Activated CD4-positive, alpha-beta memory T cell treated with anti-CD3 and anti-CD28 coated beads for 36 hours (primary cell): Measurements from ENCODE around the gene BTNL2. TPM values are rescaled to one million over a fixed set of nuclear protein-coding genes. Genes with fewer than 3 reads are reported as not detected.
"Not testable (repeated sequence)": the region's sequence is repeated elsewhere in the genome, so short reads cannot be mapped to it uniquely, and the experiment has no call there.

Experiments
- CTCF ChIA-PET: fragments of 350-600 bp; sonication (Branson Sonifier 250); formaldehyde crosslinking; loops from one replicate; lab custom pipeline; 2021; ENCODE audit warnings: antibody characterized with exemption, inconsistent platforms; lab: Charles Lee
- POLR2A ChIA-PET: fragments of 350-600 bp; sonication (Branson Sonifier 250); formaldehyde crosslinking; loops from one replicate; lab custom pipeline; 2021; ENCODE audit warnings: antibody characterized with exemption; lab: Charles Lee
- DNase-seq: peaks from one replicate; pipeline ENCODE4 v3.0.0-alpha.2; 2020
- H3K27ac Mint-ChIP-seq: one replicate; pipeline ENCODE4 v1.8.0; 2021; ENCODE audit warnings: mixed read lengths
- H3K27me3 Mint-ChIP-seq: one replicate; pipeline ENCODE4 v1.8.0; 2021; ENCODE audit warnings: mixed read lengths
- H3K36me3 Mint-ChIP-seq: one replicate; pipeline ENCODE4 v1.8.0; 2021; ENCODE audit warnings: mixed read lengths
- H3K4me1 Mint-ChIP-seq: one replicate; pipeline ENCODE4 v1.8.0; 2021; ENCODE audit warnings: low read depth, mixed read lengths
- H3K4me3 Mint-ChIP-seq: one replicate; pipeline ENCODE4 v1.8.0; 2021; ENCODE audit warnings: mild to moderate bottlenecking, mixed read lengths
- H3K9me3 Mint-ChIP-seq: one replicate; pipeline ENCODE4 v1.8.0; 2021; ENCODE audit warnings: mixed read lengths
- intact Hi-C: fragments of 100-400 bp; cut with micrococcal nuclease; formaldehyde crosslinking; loops from one replicate; pipeline ENCODE4 v1.15.1; 2023
- total RNA-seq, 2 experiments: library from RNA; stranded (reverse); gene quantifications; one replicate each; pipeline ENCODE4 v1.2.3, GENCODE V29; 2021

The BTNL2 gene
- total RNA-seq, 2 experiments from 2014 or later: not detected

GRCh38 chr6:32433950-32434349 lies 27.0 kb upstream of the BTNL2 start:
- POLR2A ChIA-PET, DNase-seq, H3K9me3 Mint-ChIP-seq, H3K27me3 Mint-ChIP-seq, H3K4me1 Mint-ChIP-seq, H3K4me3 Mint-ChIP-seq, H3K36me3 Mint-ChIP-seq, H3K27ac Mint-ChIP-seq: not testable (repeated sequence)
- intact Hi-C loops: loop anchor here (5.0 kb wide), 1 partner anchor 353 kb away; no protein-coding TSS in a partner anchor
- CTCF ChIA-PET: interaction anchor here (1.1 to 1.5 kb wide), 2 partner anchors 13 to 352 kb away, joined by 3 to 4 read pairs; no protein-coding TSS in a partner anchor

- intact Hi-C loops: loop anchor here (1.0 to 5.0 kb wide), 3 partner anchors 260 to 355 kb away; no protein-coding TSS in a partner anchor
- no peak overlapping the region for H3K4me3 Mint-ChIP-seq
- H3K27me3 Mint-ChIP-seq: peaks cover 2% of the 10 kb centered on the region
- H3K36me3 Mint-ChIP-seq: no peaks in the 10 kb centered on the region
- CTCF ChIA-PET: interaction anchor here (0.9 to 1.8 kb wide), 13 partner anchors 11 to 437 kb away, joined by 3 to 15 read pairs (median 6); no protein-coding TSS in a partner anchor
- DNase-seq: no peak
- no peak overlapping the region for H3K27ac Mint-ChIP-seq
- no peaks in the 10 kb centered on the region for H3K9me3 Mint-ChIP-seq
- POLR2A ChIA-PET: no interaction called here
- no peaks in the 10 kb centered on the region for H3K4me1 Mint-ChIP-seq
These were observed 25.1 kb upstream of the BTNL2 start for GRCh38 chr6:32432050-32432450.

GRCh38 chr6:32431142-32431541 lies 24.2 kb upstream of the BTNL2 start:
- no peak overlapping the region for H3K4me3 Mint-ChIP-seq
- H3K27ac Mint-ChIP-seq: no peak overlapping the region
- H3K4me1 Mint-ChIP-seq: no peaks in the 10 kb centered on the region
- POLR2A ChIA-PET: no interaction called here
- intact Hi-C loops: loop anchor here (5.0 kb wide), 1 partner anchor 356 kb away; no protein-coding TSS in a partner anchor
- H3K36me3 Mint-ChIP-seq: no peaks in the 10 kb centered on the region
- no peaks in the 10 kb centered on the region for H3K9me3 Mint-ChIP-seq
- DNase-seq: no peak
- peaks cover 5% of the 10 kb centered on the region for H3K27me3 Mint-ChIP-seq
- CTCF ChIA-PET: interaction anchor here (0.7 to 1.8 kb wide), 9 partner anchors 9 to 356 kb away, joined by 3 to 15 read pairs (median 4); no protein-coding TSS in a partner anchor

- POLR2A ChIA-PET: no interaction called here
- no peaks in the 10 kb centered on the region for H3K4me1 Mint-ChIP-seq
- no peak for DNase-seq
- H3K27ac Mint-ChIP-seq: no peak overlapping the region
- CTCF ChIA-PET: interaction anchor here (0.7 to 1.8 kb wide), 2 partner anchors 17 to 271 kb away, joined by 3 to 15 read pairs; no protein-coding TSS in a partner anchor
- H3K4me3 Mint-ChIP-seq: no peak overlapping the region
- H3K27me3 Mint-ChIP-seq: peaks cover 5% of the 10 kb centered on the region
- H3K36me3 Mint-ChIP-seq: no peaks in the 10 kb centered on the region
- H3K9me3 Mint-ChIP-seq: no peaks in the 10 kb centered on the region
- intact Hi-C loops: loop anchor here (5.0 kb wide), 1 partner anchor 357 kb away; no protein-coding TSS in a partner anchor
These were observed 23.2 kb upstream of the BTNL2 start for GRCh38 chr6:32430179-32430578.

- no peak overlapping the region for H3K4me3 Mint-ChIP-seq
- no peaks in the 10 kb centered on the region for H3K9me3 Mint-ChIP-seq
- no peak overlapping the region for H3K27ac Mint-ChIP-seq
- intact Hi-C loops: no loop called here
- ChIA-PET POLR2A (no interaction called here), CTCF (no interaction called here)
- no peaks in the 10 kb centered on the region for H3K4me1 Mint-ChIP-seq
- peaks cover 5% of the 10 kb centered on the region for H3K27me3 Mint-ChIP-seq
- DNase-seq: no peak
- no peaks in the 10 kb centered on the region for H3K36me3 Mint-ChIP-seq
These were observed 21.0 kb upstream of the BTNL2 start for GRCh38 chr6:32427934-32428474.

- ChIA-PET CTCF (no interaction called here), POLR2A (no interaction called here)
- H3K27me3 Mint-ChIP-seq: peaks cover 5% of the 10 kb centered on the region
- DNase-seq: no peak
- H3K4me3 Mint-ChIP-seq: no peak overlapping the region
- intact Hi-C loops: no loop called here
- H3K36me3 Mint-ChIP-seq: no peaks in the 10 kb centered on the region
- H3K27ac Mint-ChIP-seq: no peak overlapping the region
- H3K4me1 Mint-ChIP-seq: no peaks in the 10 kb centered on the region
- no peaks in the 10 kb centered on the region for H3K9me3 Mint-ChIP-seq
These were observed 20.2 kb upstream of the BTNL2 start for GRCh38 chr6:32427218-32427617.

- no peaks in the 10 kb centered on the region for H3K36me3 Mint-ChIP-seq
- POLR2A ChIA-PET: no interaction called here
- no peak for DNase-seq
- H3K4me3 Mint-ChIP-seq: no peak overlapping the region
- H3K4me1 Mint-ChIP-seq: no peaks in the 10 kb centered on the region
- no peaks in the 10 kb centered on the region for H3K9me3 Mint-ChIP-seq
- peaks cover 8% of the 10 kb centered on the region for H3K27me3 Mint-ChIP-seq
- no peak overlapping the region for H3K27ac Mint-ChIP-seq
- CTCF ChIA-PET: interaction anchor here (3.1 kb wide), 1 partner anchor 274 kb away, joined by 11 read pairs; no protein-coding TSS in a partner anchor
- intact Hi-C loops: no loop called here
These were observed 19.4 kb upstream of the BTNL2 start for GRCh38 chr6:32426338-32426737.

GRCh38 chr6:32424589-32425300 lies 17.8 kb upstream of the BTNL2 start:
- intact Hi-C loops: no loop called here
- ChIA-PET CTCF (interaction anchor here (1.0 to 3.1 kb wide), 4 partner anchors 11 to 361 kb away, joined by 4 to 11 read pairs (median 6); no protein-coding TSS in a partner anchor), POLR2A (no interaction called here)
- Mint-ChIP-seq H3K4me1 (no peaks in the 10 kb centered on the region), H3K4me3 (no peak overlapping the region), H3K27ac (no peak overlapping the region), H3K27me3 (peaks cover 14% of the 10 kb centered on the region), H3K36me3 (no peaks in the 10 kb centered on the region), H3K9me3 (no peaks in the 10 kb centered on the region)
- no peak for DNase-seq

- no peak for DNase-seq
- intact Hi-C loops: loop anchor here (2.0 kb wide), 1 partner anchor 451 kb away; no protein-coding TSS in a partner anchor
- Mint-ChIP-seq H3K27me3 (peaks cover 50% of the 10 kb centered on the region), H3K9me3 (no peaks in the 10 kb centered on the region), H3K36me3 (no peaks in the 10 kb centered on the region), H3K27ac (no peak overlapping the region), H3K4me3 (no peak overlapping the region), H3K4me1 (peaks cover 10% of the 10 kb centered on the region)
- CTCF ChIA-PET: interaction anchor here (0.6 to 8.9 kb wide), 6 partner anchors 12 to 383 kb away, joined by 3 to 112 read pairs (median 8); no protein-coding TSS in a partner anchor
- POLR2A ChIA-PET: no interaction called here
These were observed 9.1 kb upstream of the BTNL2 start for GRCh38 chr6:32416036-32416435.

- no peak overlapping the region for H3K27ac Mint-ChIP-seq
- H3K36me3 Mint-ChIP-seq: no peaks in the 10 kb centered on the region
- H3K9me3 Mint-ChIP-seq: no peaks in the 10 kb centered on the region
- POLR2A ChIA-PET: no interaction called here
- H3K4me1 Mint-ChIP-seq: peaks cover 10% of the 10 kb centered on the region
- intact Hi-C loops: loop anchor here (2.0 kb wide), 1 partner anchor 451 kb away; no protein-coding TSS in a partner anchor
- H3K27me3 Mint-ChIP-seq: peaks cover 52% of the 10 kb centered on the region
- peak; percentile 84 for DNase-seq
- CTCF ChIA-PET: interaction anchor here (0.9 to 8.9 kb wide), 13 partner anchors 9 to 453 kb away, joined by 3 to 112 read pairs (median 11); no protein-coding TSS in a partner anchor
- H3K4me3 Mint-ChIP-seq: no peak overlapping the region
These were observed 8.6 kb upstream of the BTNL2 start for GRCh38 chr6:32415521-32416019.

- Mint-ChIP-seq H3K27ac (no peak overlapping the region), H3K4me1 (peaks cover 10% of the 10 kb centered on the region), H3K9me3 (no peaks in the 10 kb centered on the region), H3K36me3 (no peaks in the 10 kb centered on the region), H3K4me3 (no peak overlapping the region), H3K27me3 (peaks cover 42% of the 10 kb centered on the region)
- POLR2A ChIA-PET: no interaction called here
- intact Hi-C loops: loop anchor here (1.0 to 5.0 kb wide), 4 partner anchors 171 to 384 kb away; no protein-coding TSS in a partner anchor
- peak; percentile 91 for DNase-seq
- CTCF ChIA-PET: interaction anchor here (0.6 to 8.9 kb wide), 39 partner anchors 9 to 611 kb away, joined by 3 to 112 read pairs (median 4); partner anchors contain the start of gene HLA-DRA
These were observed 6.6 kb upstream of the BTNL2 start for GRCh38 chr6:32413427-32414047.
